SK-N-SH treated with all-trans-retinoic acid at 6 μM for 48 hours (cell line): ENCODE data around the gene ING1.

Source experiments
- BACH2 ChIP-seq: fragments of 250-450 bp; sonication (Bioruptor Pico); IDR thresholded peaks from 2 replicates; pipeline ENCODE4 v1.9.0; 2021; ENCODE audit warnings: mild to moderate bottlenecking, borderline replicate concordance
- CREB5 ChIP-seq: fragments of 250-450 bp; sonication (Bioruptor Pico); IDR thresholded peaks from 2 replicates; pipeline ENCODE4 v1.5.1; 2020; ENCODE audit warnings: low read depth, mild to moderate bottlenecking, moderate library complexity
- CSDC2 ChIP-seq: fragments of 250-450 bp; sonication (Bioruptor Pico); IDR thresholded peaks from 2 replicates; pipeline ENCODE4 v1.5.0; 2020; ENCODE audit warnings: mild to moderate bottlenecking, moderate library complexity
- ISL1 ChIP-seq: fragments of 250-450 bp; sonication (Bioruptor Pico); IDR thresholded peaks from 2 replicates; pipeline ENCODE4 v2.1.2; 2022; ENCODE audit warnings: mild to moderate bottlenecking, moderate library complexity
- OSR1 ChIP-seq: fragments of 250-450 bp; sonication (Bioruptor Pico); IDR thresholded peaks from 2 replicates; pipeline ENCODE4 v1.8.0; 2022; ENCODE audit warnings: moderate library complexity, mild to moderate bottlenecking, inconsistent platforms
- PPARA ChIP-seq: fragments of 250-450 bp; sonication (Bioruptor Pico); IDR thresholded peaks from 2 replicates; pipeline ENCODE4 v1.5.0; 2020; ENCODE audit warnings: mild to moderate bottlenecking, borderline replicate concordance
- TCF4 ChIP-seq: fragments of 250-450 bp; sonication (Bioruptor Pico); IDR thresholded peaks from 2 replicates; pipeline ENCODE4 v1.8.0; 2021; ENCODE audit warnings: mild to moderate bottlenecking, moderate library complexity, borderline replicate concordance
- TOX ChIP-seq: fragments of 250-450 bp; sonication (Bioruptor Pico); IDR thresholded peaks from 2 replicates; pipeline ENCODE4 v1.8.0; 2021; ENCODE audit warnings: mild to moderate bottlenecking, moderate library complexity, borderline replicate concordance
- TSHZ2 ChIP-seq: fragments of 250-450 bp; sonication (Bioruptor Pico); IDR thresholded peaks from 2 replicates; pipeline ENCODE4 v1.5.0; 2020; ENCODE audit warnings: mild to moderate bottlenecking, moderate library complexity
- ZFP3 ChIP-seq: fragments of 250-450 bp; sonication (Bioruptor Pico); IDR thresholded peaks from 2 replicates; pipeline ENCODE4 v1.5.0; 2020; ENCODE audit warnings: mild to moderate bottlenecking, moderate library complexity
- ZFP30 ChIP-seq: fragments of 450-650 bp; formaldehyde crosslinking; IDR thresholded peaks from 2 replicates; pipeline ENCODE4 v1.5.0; 2022; ENCODE audit warnings: mild to moderate bottlenecking, moderate library complexity
- ZNF565 ChIP-seq: fragments of 450-650 bp; formaldehyde crosslinking; conservative IDR thresholded peaks from 2 replicates; pipeline ENCODE4 v1.5.0; 2020; ENCODE audit warnings: low read depth, mild to moderate bottlenecking, moderate library complexity
- ZNF8 ChIP-seq: fragments of 450-650 bp; formaldehyde crosslinking; IDR thresholded peaks from 2 replicates; pipeline ENCODE4 v1.5.0; 2020; ENCODE audit warnings: mild to moderate bottlenecking, moderate library complexity

- no peak for TF ChIP-seq CREB5 (CRISPR knock-in tag)
- no peak for TF ChIP-seq ZFP3 (CRISPR knock-in tag)
- no peak for TF ChIP-seq TCF4 (CRISPR knock-in tag)
- TF ChIP-seq PPARA (CRISPR knock-in tag), result no peak
- no peak for TF ChIP-seq TSHZ2 (CRISPR knock-in tag)
- no peak for TF ChIP-seq ZNF565 (CRISPR knock-in tag)
- TF ChIP-seq TOX (CRISPR knock-in tag), result no peak
- TF ChIP-seq ZNF8 (CRISPR knock-in tag), result no peak
- no peak for TF ChIP-seq BACH2 (CRISPR knock-in tag)
- no peak for TF ChIP-seq ZFP30 (CRISPR knock-in tag)
- no peak for TF ChIP-seq CSDC2 (CRISPR knock-in tag)
- TF ChIP-seq OSR1 (CRISPR knock-in tag), result no peak
- TF ChIP-seq ISL1, result no peak
These were observed 689 bp downstream of the ING1 start for GRCh38 chr13:110713981-110714796.
